Right cardiac atrium (tissue), 5 donors: ENCODE measurements around the gene HABP2. TPM values are rescaled to one million over a fixed set of nuclear protein-coding genes. Genes with fewer than 3 reads are reported as not detected.

Experiments used
- ATAC-seq, 2 donors: fragments of 200-7000 bp; cut with Tn5 transposase; one replicate each; pipeline versions ENCODE4 v1.8.0 to v1.9.1; 2020; ENCODE audit warnings: moderate library complexity in 2 of 2, mild to moderate bottlenecking in 1 of 2
- DNase-seq, 3 donors: peaks; one replicate each; pipeline ENCODE4 v3.0.0-alpha.2; 2020
- H3K27ac ChIP-seq: one replicate; pipeline ENCODE4 v1.5.1; 2013; ENCODE audit warnings: mild to moderate bottlenecking, low read length, control low read depth, moderate library complexity
- H3K27me3 ChIP-seq: one replicate; pipeline ENCODE4 v1.6.1; 2013; ENCODE audit not compliant: control insufficient read depth, insufficient read depth
- H3K4me1 ChIP-seq: one replicate; pipeline ENCODE4 v1.6.1; 2013; ENCODE audit warnings: low read length; ENCODE audit not compliant: control insufficient read depth, insufficient read depth
- H3K4me3 ChIP-seq: one replicate; pipeline ENCODE4 v1.5.1; 2013; ENCODE audit warnings: low read length, control low read depth
- H3K9me3 ChIP-seq: one replicate; pipeline ENCODE4 v1.6.1; 2013; ENCODE audit warnings: low read length; ENCODE audit not compliant: control insufficient read depth
- WGBS: extraction: QIAGEN DNeasy Blood & Tissue Kit; methylation state at CpG from one replicate; pipeline ENCODE4 v1.1.7; 2013; 5-methylcytosine and 5-hydroxymethylcytosine counted together
- intact Hi-C, 4 donors: fragments of 100-400 bp; cut with DNase I; formaldehyde crosslinking; loops; one replicate each; pipeline versions ENCODE4 v1.11.0 to v1.14.0; 2022 to 2023
- long read RNA-seq, 4 donors: library from polyadenylated mRNA; unstranded; transcript quantifications; one replicate each; pipeline ENCODE4 v2.0.0, GENCODE V29; 2020 to 2021
- polyA plus RNA-seq: library from polyadenylated mRNA; stranded (reverse); fragments of 200-250 nt; gene quantifications from one replicate; pipeline ENCODE4 v1.2.3, GENCODE V29; 2013
- total RNA-seq, 4 donors: library from RNA; stranded (reverse); fragmentation: NEBNext Ultra II Directional; extraction: Animal tissue kit (Norgen Biotek cat#: 25700); gene quantifications; one replicate each; pipeline ENCODE4 v1.2.1, GENCODE V29; 2021
- donor health status: healthy with polysubstance abuse.
- donor health status: DM: no; HTN: yes; CAD: no.
- donor health status: DM: no; HTN: no; CAD: no.
- donor health status: DM: no; HTN: yes; CAD: no; lungs with severe emphysema.
- donor health status: DM: yes; HTN: yes; CAD: no.

HABP2 gene
- total RNA-seq (under 1 TPM in 1 of 4 donors, not detected in 3; 0.09 TPM), polyA plus RNA-seq (0.07 TPM)
- long read RNA-seq, donor 1: 0 reads
- long read RNA-seq, donor 2: 0 reads
- long read RNA-seq, donor 3, partial matches to known transcripts: 0 of 1 reads
- long read RNA-seq, donor 3, other reads (novel, unspliced or antisense): 1 of 1 reads
- long read RNA-seq, donor 4: 0 reads

DNA sequence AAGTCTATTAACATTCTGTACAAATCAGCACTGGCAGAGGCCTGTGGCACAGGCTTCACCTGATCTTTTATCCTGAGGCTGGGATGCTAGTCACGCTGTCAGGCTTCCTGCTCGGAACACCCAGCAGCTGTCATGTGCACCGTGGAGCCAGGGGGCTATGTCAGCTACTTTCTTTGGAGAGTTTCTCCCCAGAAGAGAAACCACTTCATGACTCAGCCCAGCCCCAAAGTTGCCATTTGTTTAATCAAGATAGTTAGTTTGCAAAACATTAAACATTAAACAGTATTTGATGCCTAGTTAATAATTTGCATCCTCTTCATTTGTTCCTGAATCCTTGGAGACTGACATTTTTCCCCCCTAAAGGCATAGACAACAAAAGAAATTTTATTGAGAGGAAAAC lies at the start of gene HABP2:
Gene HABP2 (plus strand): TSS at position 353 of the 400 bp plus-strand sequence. CDS start 69 bp downstream, outside the sequence.
- 76% methylated on average over 3 of the region's 3 CpGs for WGBS
- Histone ChIP-seq H3K27ac (no peak within 1 kb of the TSS), H3K4me1 (no peaks in the 10 kb centered on the region), H3K9me3 (no peaks in the 10 kb centered on the region), H3K27me3 (no peaks in the 10 kb centered on the region), H3K4me3 (no peak within 1 kb of the TSS)
- DNase-seq (no peak), ATAC-seq (no peak)
- intact Hi-C loops: no loop called here

DNA sequence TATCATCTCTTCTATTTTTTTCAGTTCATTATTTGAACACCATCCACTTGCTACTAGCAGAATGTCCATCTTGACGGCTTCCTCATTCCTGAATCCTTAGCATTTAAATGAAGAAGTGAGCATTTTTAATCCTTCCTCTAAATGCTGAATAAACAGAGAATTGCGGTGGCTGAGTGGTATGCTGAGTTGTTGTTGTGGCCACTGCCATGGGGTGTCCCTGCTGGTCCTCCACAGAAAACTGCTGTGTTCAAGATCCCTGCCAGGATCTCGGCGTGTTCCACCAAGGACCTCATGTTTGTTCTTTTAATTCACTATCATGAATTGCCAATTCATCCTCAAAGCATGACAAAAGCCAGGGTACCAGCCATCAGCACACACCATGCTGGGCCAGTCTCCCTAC lies 48.9 kb upstream of the HABP2 start:
- intact Hi-C loops: no loop called here
- Histone ChIP-seq H3K27me3 (no peaks in the 10 kb centered on the region), H3K4me1 (no peaks in the 10 kb centered on the region), H3K27ac (no peak overlapping the region), H3K9me3 (no peaks in the 10 kb centered on the region), H3K4me3 (no peak overlapping the region)
- 84% methylated on average over 4 of the region's 4 CpGs for WGBS
- no peak for DNase-seq
- ATAC-seq: no peak

DNA sequence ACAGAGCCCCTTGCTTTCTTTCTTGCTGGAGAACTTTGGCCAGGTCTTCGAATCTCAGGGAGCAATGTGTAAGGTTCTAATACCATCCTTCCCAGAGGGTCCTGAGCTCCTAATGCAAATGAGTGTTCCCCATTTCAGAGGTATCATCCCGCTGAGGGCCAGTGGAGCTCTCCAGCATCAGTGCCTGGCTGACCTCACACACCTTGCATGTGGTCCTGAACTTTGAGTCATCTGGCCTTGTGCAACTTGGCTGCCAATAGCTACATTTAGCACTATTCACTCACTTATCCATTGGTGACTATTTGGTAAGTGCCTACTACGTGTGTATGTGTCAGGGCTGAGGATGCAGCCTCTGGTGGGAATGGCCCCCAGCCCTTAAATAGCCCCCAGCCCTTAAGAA lies 48.4 kb upstream of the HABP2 start:
- Histone ChIP-seq H3K4me3 (no peak overlapping the region), H3K4me1 (no peaks in the 10 kb centered on the region), H3K9me3 (no peaks in the 10 kb centered on the region), H3K27ac (no peak overlapping the region), H3K27me3 (no peaks in the 10 kb centered on the region)
- intact Hi-C loops: no loop called here
- 74% methylated on average over 3 of the region's 3 CpGs for WGBS
- ATAC-seq: no peak
- no peak for DNase-seq

DNA sequence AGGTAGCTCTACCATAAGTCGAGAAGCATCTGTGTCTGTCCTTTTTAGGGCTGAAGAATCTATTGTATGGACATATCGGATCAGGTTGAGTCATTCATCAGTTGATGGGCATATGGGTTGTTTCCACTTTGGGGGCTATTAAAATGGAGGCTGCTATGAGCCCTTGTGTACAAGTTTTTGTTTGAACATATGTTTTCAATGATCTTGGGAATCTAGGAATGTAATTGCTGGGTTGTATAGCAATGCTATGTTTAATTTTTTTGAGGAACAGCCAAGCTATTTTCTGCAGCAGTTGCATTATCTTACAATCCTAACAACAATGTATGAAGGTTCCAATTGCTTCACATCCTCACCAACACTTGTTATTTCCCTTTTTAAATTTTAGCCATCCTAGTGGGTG lies 46.4 kb upstream of the HABP2 start:
- Histone ChIP-seq H3K27me3 (no peaks in the 10 kb centered on the region), H3K27ac (no peak overlapping the region), H3K4me1 (no peaks in the 10 kb centered on the region), H3K9me3 (no peaks in the 10 kb centered on the region), H3K4me3 (no peak overlapping the region)
- intact Hi-C loops: no loop called here
- DNase-seq (no peak), ATAC-seq (no peak)
- 79% methylated on average over 2 of the region's 2 CpGs for WGBS

DNA sequence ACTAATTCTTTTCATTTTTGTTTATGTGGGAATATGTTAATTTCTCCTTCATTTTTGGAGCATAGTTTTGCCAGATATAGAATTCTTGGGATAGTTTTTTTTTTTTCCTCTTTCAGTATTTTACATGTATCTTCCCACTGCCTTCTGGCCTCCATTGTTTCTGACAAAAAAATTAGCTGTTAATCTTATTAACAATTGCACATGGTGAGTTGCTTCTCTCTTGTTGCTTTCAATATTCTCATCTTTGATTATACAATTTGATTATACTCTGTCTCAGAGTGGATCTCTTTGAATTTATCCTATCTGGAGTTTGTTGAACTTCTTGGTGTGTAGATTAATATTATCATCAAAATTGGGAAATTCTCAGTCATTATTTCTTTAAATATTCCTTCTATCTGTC lies 41.4 kb upstream of the HABP2 start:
- intact Hi-C loops: loop anchor here in 1 of 4 donors (10.0 kb wide), 1 partner anchor 57 kb away; no protein-coding TSS in a partner anchor
- ATAC-seq: no peak

DNA sequence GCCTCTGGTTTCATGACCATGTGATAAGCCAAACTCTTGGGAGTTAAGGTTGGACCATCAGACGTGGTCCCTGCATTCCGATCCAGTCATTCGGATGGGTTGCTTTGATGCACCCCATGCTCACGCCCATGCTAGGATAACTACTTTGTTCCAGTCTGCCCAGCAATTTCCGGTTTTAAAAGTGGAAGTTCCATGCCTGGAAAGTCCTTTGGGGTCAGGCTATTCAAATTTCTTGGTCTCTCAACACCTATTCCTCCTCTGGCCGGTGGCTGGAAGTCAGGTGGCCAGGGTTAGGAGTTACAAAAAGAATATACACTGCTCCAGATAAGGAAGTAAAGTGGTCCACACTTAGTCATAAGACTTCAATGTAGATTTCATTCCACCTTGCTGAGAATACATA lies 37.7 kb upstream of the HABP2 start:
- H3K4me1 ChIP-seq: no peaks in the 10 kb centered on the region
- H3K27ac ChIP-seq: no peak overlapping the region
- no peak overlapping the region for H3K4me3 ChIP-seq
- no peaks in the 10 kb centered on the region for H3K27me3 ChIP-seq
- intact Hi-C loops: loop anchor here in 1 of 4 donors (10.0 kb wide), 1 partner anchor 60 kb away; no protein-coding TSS in a partner anchor
- 74% methylated on average over 6 of the region's 6 CpGs for WGBS
- DNase-seq (no peak), ATAC-seq (no peak)
- H3K9me3 ChIP-seq: no peaks in the 10 kb centered on the region

More for the DNA sequence above, 41.4 kb upstream of the HABP2 start:
- Histone ChIP-seq H3K9me3 (no peaks in the 10 kb centered on the region), H3K4me3 (no peak overlapping the region), H3K27ac (no peak overlapping the region), H3K4me1 (no peaks in the 10 kb centered on the region), H3K27me3 (no peaks in the 10 kb centered on the region)
- no peak for DNase-seq

DNA sequence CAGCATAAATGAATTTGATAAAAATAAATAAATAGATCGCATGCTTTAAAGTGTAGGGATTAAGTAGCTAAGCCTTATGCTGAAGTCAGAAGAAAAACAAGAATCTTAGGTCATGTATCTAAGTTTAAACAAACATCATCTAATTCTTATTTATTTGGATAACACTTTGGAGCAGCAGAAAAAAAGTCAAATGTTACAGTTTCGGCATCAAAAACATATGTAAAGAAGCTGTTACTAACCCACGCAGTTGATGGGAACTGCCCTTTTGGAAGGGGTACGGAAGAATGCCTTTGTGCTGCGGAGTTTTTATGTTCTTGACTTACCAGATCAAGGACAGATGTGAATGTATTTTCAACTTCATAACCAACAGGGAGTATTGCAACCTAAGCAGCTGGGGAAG lies 37.3 kb upstream of the HABP2 start:
- H3K27ac ChIP-seq: no peak overlapping the region
- no peaks in the 10 kb centered on the region for H3K9me3 ChIP-seq
- ATAC-seq (no peak), DNase-seq (no peak)
- no peak overlapping the region for H3K4me3 ChIP-seq
- intact Hi-C loops: loop anchor here in 1 of 4 donors (10.0 kb wide), 1 partner anchor 61 kb away; no protein-coding TSS in a partner anchor
- no peaks in the 10 kb centered on the region for H3K4me1 ChIP-seq
- no peaks in the 10 kb centered on the region for H3K27me3 ChIP-seq
- WGBS: 81% methylated on average over 5 of the region's 5 CpGs

DNA sequence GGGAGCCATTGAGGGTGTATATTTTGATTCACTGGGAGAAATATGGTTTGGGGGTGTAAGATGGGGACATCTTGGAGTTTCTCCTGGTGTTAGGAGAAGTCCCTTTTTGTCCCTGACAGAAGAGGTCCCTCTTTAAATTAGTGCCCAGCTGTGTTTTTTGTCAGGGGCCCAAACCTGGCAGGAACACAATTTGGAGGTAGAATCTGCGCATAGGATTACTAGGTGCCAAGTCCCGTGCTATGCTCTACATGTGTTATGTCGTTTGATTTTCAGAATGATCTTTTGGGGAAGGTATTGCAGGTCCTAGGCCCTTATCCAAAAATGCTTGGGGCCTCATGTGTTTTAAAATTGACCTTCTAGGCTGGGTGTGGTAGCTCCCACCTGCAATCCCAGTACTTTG lies 36.8 kb upstream of the HABP2 start:
- ATAC-seq (no peak), DNase-seq (no peak)
- H3K27ac ChIP-seq: no peak overlapping the region
- H3K4me1 ChIP-seq: no peaks in the 10 kb centered on the region
- no peaks in the 10 kb centered on the region for H3K9me3 ChIP-seq
- intact Hi-C loops: loop anchor here in 1 of 4 donors (10.0 kb wide), 1 partner anchor 61 kb away; no protein-coding TSS in a partner anchor
- 92% methylated on average over 3 of the region's 3 CpGs for whole genome bisulfite sequencing
- H3K27me3 ChIP-seq: no peaks in the 10 kb centered on the region
- H3K4me3 ChIP-seq: no peak overlapping the region

DNA sequence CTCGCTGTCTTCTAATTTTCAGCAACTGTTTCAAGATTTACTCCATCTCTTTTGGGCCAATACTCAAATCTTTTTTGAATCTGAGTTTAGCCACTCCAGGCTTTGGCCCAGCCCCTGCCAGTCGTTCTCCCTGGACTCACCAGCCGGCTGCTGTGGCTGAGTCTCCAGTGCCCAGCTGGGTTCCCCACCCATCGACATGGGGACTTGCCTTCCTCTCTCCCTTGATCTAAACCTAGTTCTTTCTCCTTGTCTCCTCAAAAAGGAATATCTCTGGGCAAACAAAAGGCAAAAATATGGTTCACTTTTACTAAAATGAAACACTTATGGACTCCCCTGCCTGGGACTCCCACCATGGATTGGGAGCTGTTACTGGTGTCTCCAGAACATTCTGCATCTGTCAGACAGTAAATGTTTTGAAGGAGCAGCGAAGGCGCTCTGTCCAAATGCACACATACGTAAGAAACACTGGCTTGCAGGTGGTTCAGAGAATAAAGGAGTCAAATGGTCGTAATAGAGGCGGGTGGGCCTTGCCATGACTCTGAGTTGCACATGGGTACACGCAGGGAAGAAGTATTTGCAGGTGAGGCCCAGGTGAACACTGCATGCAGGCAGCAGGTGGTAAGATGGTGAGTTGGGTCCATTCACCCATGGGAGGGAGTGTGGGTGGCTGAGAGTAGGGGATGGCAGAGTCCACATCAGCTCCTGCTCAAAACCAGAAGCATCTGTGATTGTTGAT lies 35.5 kb upstream of the HABP2 start:
- 83% methylated on average over 10 of the region's 10 CpGs for WGBS
- Histone ChIP-seq H3K4me1 (no peaks in the 10 kb centered on the region), H3K27me3 (no peaks in the 10 kb centered on the region), H3K4me3 (no peak overlapping the region), H3K27ac (no peak overlapping the region), H3K9me3 (no peaks in the 10 kb centered on the region)
- intact Hi-C loops: loop anchor here in 1 of 4 donors (10.0 kb wide), 1 partner anchor 63 kb away; no protein-coding TSS in a partner anchor
- ATAC-seq (no peak), DNase-seq (no peak)

DNA sequence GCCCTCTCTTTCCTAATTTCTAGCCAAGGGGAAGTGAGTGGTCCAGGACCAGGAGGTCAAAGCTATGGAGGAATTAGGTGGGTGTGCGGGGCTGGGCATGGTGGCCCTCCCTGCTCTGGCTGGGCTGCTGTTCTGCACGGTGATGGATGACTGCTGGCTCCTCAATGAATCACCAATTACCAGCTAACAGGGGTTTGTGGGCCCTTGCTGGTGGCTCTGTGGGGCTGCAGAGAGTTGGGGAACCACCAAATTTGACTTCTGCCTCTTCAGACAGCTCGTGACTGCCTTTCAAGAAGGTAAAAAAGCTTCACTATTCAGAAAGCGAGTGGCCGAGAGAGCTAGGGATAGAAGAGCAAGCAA lies 35.0 kb upstream of the HABP2 start:
- intact Hi-C loops: loop anchor here in 1 of 4 donors (10.0 kb wide), 1 partner anchor 63 kb away; no protein-coding TSS in a partner anchor
- Histone ChIP-seq H3K9me3 (no peaks in the 10 kb centered on the region), H3K4me3 (no peak overlapping the region), H3K27ac (no peak overlapping the region), H3K27me3 (no peaks in the 10 kb centered on the region), H3K4me1 (no peaks in the 10 kb centered on the region)
- 70% methylated on average over 5 of the region's 5 CpGs for WGBS
- no peak for ATAC-seq
- DNase-seq: no peak

GRCh38 chr10:113518415-113518814 lies 34.4 kb upstream of the HABP2 start:
- intact Hi-C loops: loop anchor here in 1 of 4 donors (10.0 kb wide), 1 partner anchor 64 kb away; no protein-coding TSS in a partner anchor
- DNase-seq (no peak), ATAC-seq (no peak)
- 42% methylated on average over 3 of the region's 3 CpGs for WGBS
- Histone ChIP-seq H3K27me3 (no peaks in the 10 kb centered on the region), H3K9me3 (no peaks in the 10 kb centered on the region), H3K4me3 (no peak overlapping the region), H3K4me1 (no peaks in the 10 kb centered on the region), H3K27ac (no peak overlapping the region)
